ENCODE measurements around the gene BRI3. TPM values are rescaled to one million over a fixed set of nuclear protein-coding genes. Genes with fewer than 3 reads are reported as not detected.

The BRI3 gene
- total and polyA plus RNA-seq, 2 of the 4 experiments (the other 2 are of a cell fraction), result 24.7 to 68.3 TPM

DNA sequence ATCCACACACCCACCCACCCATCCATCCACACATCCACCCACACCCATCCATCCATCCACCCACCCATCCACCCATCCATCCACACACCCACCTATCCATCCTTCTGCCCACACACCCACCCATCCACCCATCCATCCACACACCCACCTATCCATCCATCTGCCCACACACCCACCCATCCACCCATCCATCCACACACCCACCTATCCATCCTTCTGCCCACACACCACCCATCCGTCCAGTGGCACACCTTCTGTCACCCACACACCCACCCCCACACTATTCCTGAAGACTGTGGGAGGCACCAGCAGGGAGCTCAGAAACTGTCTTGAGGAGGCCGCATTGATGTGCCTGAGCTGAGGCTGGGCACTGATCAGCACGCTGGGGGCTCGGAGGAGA is 38.6 kb upstream of the BRI3 start:
- Histone ChIP-seq H2AFZ (replicated peaks; ENCODE audit: low read length, poor library complexity) (no peak overlapping the region), H3K4me2 (ENCODE audit: low read depth, low read length) (no peak overlapping the region), H3K9me1 (ENCODE audit: insufficient read depth, low read length) (peaks cover 6% of the 10 kb centered on the region; the same call in 1 of the 2 replicates), H2BK120ac (ENCODE audit: low read depth, low read length) (no peak overlapping the region), H2AK9ac (replicated peaks; ENCODE audit: low read depth, low read length, poor library complexity) (no peak overlapping the region), H2BK15ac (ENCODE audit: low read depth, low read length) (no peak overlapping the region), H3K9ac (ENCODE audit: low read depth, low read length) (no peak overlapping the region), H3K9me3 (ENCODE audit: control insufficient read depth, insufficient read depth, low read length) (no peaks in the 10 kb centered on the region), H2BK20ac (ENCODE audit: low read depth, low read length) (no peak overlapping the region), H3K4me1 (ENCODE audit: control insufficient read depth, insufficient read depth, low read length) (no peaks in the 10 kb centered on the region), H3K14ac (replicated peaks; ENCODE audit: low read depth, low read length) (no peak overlapping the region), H3K56ac (ENCODE audit: extremely low read depth, insufficient read depth, low read length) (no peak overlapping the region), H3K36me3 (ENCODE audit: control insufficient read depth, insufficient read depth, low read length) (peaks cover 30% of the 10 kb centered on the region), H4K5ac (ENCODE audit: low read depth, low read length) (no peak overlapping the region), H3K23ac (ENCODE audit: low read depth, low read length) (no peak overlapping the region), H4K91ac (ENCODE audit: insufficient read depth, low read depth, low read length) (no peak overlapping the region), H3K27ac (ENCODE audit: insufficient read depth, low read length) (no peak overlapping the region), H2AK5ac (ENCODE audit: low read depth, low read length) (no peak overlapping the region), H3K4ac (ENCODE audit: low read depth, low read length) (no peak overlapping the region), H3K4me3 (ENCODE audit: insufficient read depth, low read depth, low read length) (no peak overlapping the region), H3K79me1 (ENCODE audit: low read depth in 1 of 2, low read length in 2 of 2) (peaks cover 0 to 4% of the 10 kb centered on the region in 2 experiments; a peak in 1 of 4 replicates), H4K8ac (ENCODE audit: low read depth in 2 of 2, low read length in 2 of 2) (no peak overlapping the region), H2BK5ac (ENCODE audit: low read depth, low read length, poor library complexity, severe bottlenecking) (no peak overlapping the region), H4K20me1 (ENCODE audit: insufficient read depth, low read length) (no peaks in the 10 kb centered on the region), H3K27me3 (ENCODE audit: control insufficient read depth, insufficient read depth, low read length) (no peaks in the 10 kb centered on the region), H3K18ac (ENCODE audit: low read depth, low read length) (no peak overlapping the region)
- intact Hi-C loops (cut with micrococcal nuclease), result no loop called here
- CTCF ChIA-PET, result no interaction called here
- DNase-seq, result no peak
- POLR2A ChIA-PET (ENCODE audit: unreplicated experiment), result no interaction called here
- TF ChIP-seq MAZ (IDR thresholded peaks at IDR 0.05; ENCODE audit: borderline replicate concordance, low read depth, low read length) (no peak), MAFK (IDR thresholded peaks at IDR 0.05; ENCODE audit: low read depth, low read length) (no peak), NFE2L2 (IDR thresholded peaks at IDR 0.05; ENCODE audit: low read depth, low read length) (no peak), RFX5 (IDR thresholded peaks at IDR 0.05; ENCODE audit: low read depth, low read length) (no peak), SMC3 (IDR thresholded peaks at IDR 0.05; ENCODE audit: low read depth, low read length) (no peak), POLR2A (IDR thresholded peaks at IDR 0.05; ENCODE audit: low read depth, low read length) (no peak), RCOR1 (IDR thresholded peaks at IDR 0.05; ENCODE audit: insufficient replicate concordance, low read length) (no peak)
- dilution Hi-C loops (cut with HindIII; ENCODE audit: low sequenced_read_pairs, unreplicated experiment), result no loop called here
- no TSS peak for BruUV-seq (replicated peaks)
- ATAC-seq (ENCODE audit: low read depth), result no peak
- 100% methylated on average over 1 of the region's 4 CpGs; no CpG with 5 or more reads in 1 of the 2 experiments for WGBS, 2 experiments (ENCODE audit: extremely low coverage in 2 of 2, insufficient read length in 1 of 2)
- in situ Hi-C loops (cut with MboI; ENCODE audit: low sequenced_read_pairs), result no loop called here

Measured in IMR-90 (cell line).